Measurements from ENCODE around the gene PACS2.

- TF ChIP-seq CTCF (IDR thresholded peaks at IDR 0.05) (no peak), POLR2A (IDR thresholded peaks at IDR 0.05) (no peak), EP300 (IDR thresholded peaks at IDR 0.05) (no peak), POLR2AphosphoS5 (IDR thresholded peaks at IDR 0.05) (no peak)
Measured at GRCh38 chr14:105445901-105446845, 131.6 kb downstream of the PACS2 start.
